Measurements from ENCODE around the gene HPGDS.

The HPGDS gene

GRCh38 chr4:94278781-94279180, 63.9 kb downstream of the HPGDS start:
- no peak for TF ChIP-seq CTCF (IDR thresholded peaks at IDR 0.05; ENCODE audit: insufficient read depth, low read length, missing control alignments)
- DNase-seq (ENCODE audit: low read depth, low spot score): no peak
- POLR2A ChIA-PET: no interaction called here
- CTCF ChIA-PET: interaction anchor here (0.6 kb wide), 1 partner anchor 342 kb away, joined by 3 read pairs; no protein-coding TSS in a partner anchor
- H3K4me3 ChIP-seq (ENCODE audit: low read depth, low read length): no peak overlapping the region

GRCh38 chr4:94277534-94277933, 65.1 kb downstream of the HPGDS start:
- ChIA-PET POLR2A (no interaction called here), CTCF (interaction anchor here (0.8 kb wide), 1 partner anchor 27 kb away, joined by 3 read pairs; no protein-coding TSS in a partner anchor)
- no peak overlapping the region for H3K4me3 ChIP-seq (ENCODE audit: low read depth, low read length)
- no peak for TF ChIP-seq CTCF (IDR thresholded peaks at IDR 0.05; ENCODE audit: insufficient read depth, low read length, missing control alignments)
- DNase-seq (ENCODE audit: low read depth, low spot score): no peak

GRCh38 chr4:94276204-94276603, 66.4 kb downstream of the HPGDS start:
- ChIA-PET CTCF (interaction anchor here (1.1 kb wide), 1 partner anchor 13 kb away, joined by 4 read pairs; no protein-coding TSS in a partner anchor), POLR2A (interaction anchor here (0.6 kb wide), 1 partner anchor 33 kb away, joined by 3 read pairs; no protein-coding TSS in a partner anchor)
- TF ChIP-seq CTCF (IDR thresholded peaks at IDR 0.05; ENCODE audit: insufficient read depth, low read length, missing control alignments): no peak
- H3K4me3 ChIP-seq (ENCODE audit: low read depth, low read length): no peak overlapping the region
- DNase-seq (ENCODE audit: low read depth, low spot score): no peak

- no peak overlapping the region for H3K4me3 ChIP-seq (ENCODE audit: low read depth, low read length)
- peak; percentile 23 for DNase-seq (ENCODE audit: low read depth, low spot score)
- CTCF ChIA-PET: interaction anchor here (1.1 kb wide), 1 partner anchor 14 kb away, joined by 4 read pairs; no protein-coding TSS in a partner anchor
Measured at GRCh38 chr4:94274912-94275311, 67.7 kb downstream of the HPGDS start.

GRCh38 chr4:94271248-94271647, 71.4 kb downstream of the HPGDS start:
- no peak for DNase-seq (ENCODE audit: low read depth, low spot score)
- ChIA-PET POLR2A (no interaction called here), CTCF (interaction anchor here (1.0 kb wide), 1 partner anchor 33 kb away, joined by 4 read pairs; no protein-coding TSS in a partner anchor)
- H3K4me3 ChIP-seq (ENCODE audit: low read depth, low read length): no peak overlapping the region
- TF ChIP-seq CTCF (IDR thresholded peaks at IDR 0.05; ENCODE audit: insufficient read depth, low read length, missing control alignments): no peak

More at GRCh38 chr4:94274912-94275311, 67.7 kb downstream of the HPGDS start:
- POLR2A ChIA-PET: no interaction called here
- no peak for TF ChIP-seq CTCF (IDR thresholded peaks at IDR 0.05; ENCODE audit: insufficient read depth, low read length, missing control alignments)

GRCh38 chr4:94267037-94267436, 75.6 kb downstream of the HPGDS start:
- no peak for DNase-seq (ENCODE audit: low read depth, low spot score)
- CTCF ChIA-PET: interaction anchor here (0.7 kb wide), 1 partner anchor 10 kb away, joined by 3 read pairs; no protein-coding TSS in a partner anchor
- POLR2A ChIA-PET: no interaction called here
- no peak for TF ChIP-seq CTCF (IDR thresholded peaks at IDR 0.05; ENCODE audit: insufficient read depth, low read length, missing control alignments)
- no peak overlapping the region for H3K4me3 ChIP-seq (ENCODE audit: low read depth, low read length)
